ENCODE results near the gene WBP2. TPM values are rescaled to one million over a fixed set of nuclear protein-coding genes. Genes with fewer than 3 reads are reported as not detected.

The WBP2 gene
- total RNA-seq, 1 donor from 2014 or later, result 72.6 TPM

DNA sequence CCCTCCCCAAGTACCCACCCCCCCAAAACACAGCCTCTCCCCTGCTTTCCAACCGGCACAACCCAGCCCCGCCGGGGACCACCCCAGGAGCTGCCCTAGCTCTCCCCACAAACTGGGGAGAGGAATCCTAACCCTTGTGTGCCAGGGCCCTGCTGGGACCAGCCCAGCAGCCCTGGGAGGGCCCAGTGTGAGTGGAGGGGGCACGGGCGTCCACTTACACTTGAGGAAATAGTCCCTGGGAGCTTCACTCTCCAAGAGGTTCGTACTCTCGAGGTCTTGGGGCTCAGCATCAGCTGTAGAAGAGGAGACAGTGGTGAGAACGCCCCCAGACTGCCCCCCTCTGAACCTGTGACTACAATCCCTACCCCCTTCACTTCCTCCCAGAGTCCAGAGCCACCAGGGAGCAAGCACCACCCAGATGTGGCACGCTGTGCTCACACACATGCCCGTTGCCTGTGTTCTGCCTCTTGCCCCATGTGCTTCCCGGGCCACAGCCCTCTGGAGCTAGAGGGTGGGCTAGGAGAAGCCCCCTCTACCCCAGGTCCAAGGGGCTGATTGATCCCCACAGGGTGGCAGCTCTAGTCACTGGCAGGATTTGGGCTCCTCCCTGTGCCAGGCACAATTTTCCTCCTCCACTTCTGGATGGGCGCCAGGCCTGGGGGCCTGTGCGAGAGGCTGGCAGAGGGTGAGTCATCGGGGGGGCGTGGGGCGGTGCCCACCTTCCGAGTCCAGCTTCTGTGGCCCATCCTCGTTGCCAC is 20.2 kb upstream of the WBP2 start:
- Histone ChIP-seq H2AFZ (ENCODE audit: low read depth, low read length) (peak overlapping the region; percentile 25), H3K4me2 (ENCODE audit: low read length) (no peak overlapping the region), H3K36me3 (ENCODE audit: insufficient read depth, low read length) (no peaks in the 10 kb centered on the region), H3K9ac (ENCODE audit: low read length) (no peak overlapping the region), H3K79me2 (ENCODE audit: insufficient read depth, low read length) (no peaks in the 10 kb centered on the region), H3K9me3 (ENCODE audit: insufficient read depth, low read depth, low read length) (no peaks in the 10 kb centered on the region), H3K27ac (ENCODE audit: low read depth, low read length) (no peak overlapping the region), H3K4me1 (ENCODE audit: insufficient read depth, low read length) (peaks cover 37% of the 10 kb centered on the region), H4K20me1 (ENCODE audit: insufficient read depth, low read length) (peaks cover 4% of the 10 kb centered on the region), H3K27me3 (ENCODE audit: insufficient read depth, low read length) (no peaks in the 10 kb centered on the region), H3K4me3 (ENCODE audit: insufficient read depth, low read depth, low read length) (no peak overlapping the region)
- Mint-ChIP-seq H3K4me1 (ENCODE audit: low read depth, unreplicated experiment) (peaks cover 13% of the 10 kb centered on the region), H3K4me3 (ENCODE audit: unreplicated experiment) (no peak overlapping the region), H3K36me3 (ENCODE audit: low read depth, unreplicated experiment) (peaks cover 2% of the 10 kb centered on the region), H3K27me3 (ENCODE audit: low read depth, unreplicated experiment) (peaks cover 3% of the 10 kb centered on the region), H3K27ac (ENCODE audit: unreplicated experiment) (no peak overlapping the region), H3K9me3 (ENCODE audit: unreplicated experiment) (no peaks in the 10 kb centered on the region)
- no peak for TF ChIP-seq EZH2 (IDR thresholded peaks at IDR 0.05; ENCODE audit: insufficient read depth, low read length)
- TF ChIP-seq, protein P1, sequence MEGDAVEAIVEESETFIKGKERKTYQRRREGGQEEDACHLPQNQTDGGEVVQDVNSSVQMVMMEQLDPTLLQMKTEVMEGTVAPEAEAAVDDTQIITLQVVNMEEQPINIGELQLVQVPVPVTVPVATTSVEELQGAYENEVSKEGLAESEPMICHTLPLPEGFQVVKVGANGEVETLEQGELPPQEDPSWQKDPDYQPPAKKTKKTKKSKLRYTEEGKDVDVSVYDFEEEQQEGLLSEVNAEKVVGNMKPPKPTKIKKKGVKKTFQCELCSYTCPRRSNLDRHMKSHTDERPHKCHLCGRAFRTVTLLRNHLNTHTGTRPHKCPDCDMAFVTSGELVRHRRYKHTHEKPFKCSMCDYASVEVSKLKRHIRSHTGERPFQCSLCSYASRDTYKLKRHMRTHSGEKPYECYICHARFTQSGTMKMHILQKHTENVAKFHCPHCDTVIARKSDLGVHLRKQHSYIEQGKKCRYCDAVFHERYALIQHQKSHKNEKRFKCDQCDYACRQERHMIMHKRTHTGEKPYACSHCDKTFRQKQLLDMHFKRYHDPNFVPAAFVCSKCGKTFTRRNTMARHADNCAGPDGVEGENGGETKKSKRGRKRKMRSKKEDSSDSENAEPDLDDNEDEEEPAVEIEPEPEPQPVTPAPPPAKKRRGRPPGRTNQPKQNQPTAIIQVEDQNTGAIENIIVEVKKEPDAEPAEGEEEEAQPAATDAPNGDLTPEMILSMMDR (IDR thresholded peaks at IDR 0.05; ENCODE audit: insufficient read depth, low read depth, low read length), result no peak
- no peak for DNase-seq (ENCODE audit: low read depth)
- no peak for FAIRE-seq

DNA sequence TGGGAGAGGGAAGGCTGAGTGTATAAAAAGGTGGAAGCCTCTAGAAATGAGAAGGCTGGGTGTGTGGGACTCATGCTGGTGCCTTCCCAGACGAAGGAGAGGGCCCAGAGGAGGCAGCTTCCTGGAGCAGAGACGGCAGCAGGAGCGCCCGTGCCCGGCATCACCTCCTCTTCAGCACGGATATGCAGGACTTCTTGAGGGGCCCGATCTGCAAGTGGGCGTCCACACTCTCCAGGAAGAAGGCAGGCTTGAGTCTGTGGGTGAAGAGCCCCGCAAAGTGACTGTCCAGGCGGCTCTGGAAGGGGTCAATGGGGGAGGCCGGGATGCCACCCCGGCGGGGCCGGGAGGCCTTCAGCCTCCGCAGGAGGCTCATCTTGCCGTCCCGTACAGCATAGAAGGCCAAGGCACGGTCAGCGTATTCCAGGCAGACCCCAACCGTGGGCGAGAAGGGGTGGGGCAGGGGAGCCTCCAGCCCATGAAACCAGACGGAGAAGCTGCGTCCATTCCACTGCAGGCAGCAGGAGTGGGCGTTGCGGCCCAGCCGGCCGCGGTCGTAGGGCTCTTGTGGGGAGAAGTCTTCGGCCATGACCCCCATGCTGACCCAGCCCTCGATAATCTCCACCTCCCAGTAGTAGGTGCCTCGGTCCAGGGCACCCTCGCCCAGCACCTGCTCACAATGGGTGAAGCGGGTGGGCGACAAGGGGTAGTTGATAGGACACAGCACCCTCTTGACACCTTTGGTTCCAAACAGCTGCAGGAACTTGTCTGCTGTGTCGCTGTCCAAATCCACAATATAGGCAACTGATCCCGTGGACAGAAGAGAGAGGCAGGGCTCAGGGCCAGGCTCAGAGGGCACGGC is 19.4 kb upstream of the WBP2 start:
- Mint-ChIP-seq H3K27me3 (ENCODE audit: low read depth, unreplicated experiment) (no peaks in the 10 kb centered on the region), H3K9me3 (ENCODE audit: unreplicated experiment) (no peaks in the 10 kb centered on the region)

More for the DNA sequence above, 19.4 kb upstream of the WBP2 start:
- Histone ChIP-seq H3K4me1 (ENCODE audit: insufficient read depth, low read length) (peaks cover 39% of the 10 kb centered on the region), H3K9ac (ENCODE audit: low read length) (no peak overlapping the region), H3K79me2 (ENCODE audit: insufficient read depth, low read length) (no peaks in the 10 kb centered on the region), H3K4me3 (ENCODE audit: insufficient read depth, low read depth, low read length) (no peak overlapping the region), H3K36me3 (ENCODE audit: insufficient read depth, low read length) (no peaks in the 10 kb centered on the region), H2AFZ (ENCODE audit: low read depth, low read length) (no peak overlapping the region), H3K27me3 (ENCODE audit: insufficient read depth, low read length) (no peaks in the 10 kb centered on the region), H3K9me3 (ENCODE audit: insufficient read depth, low read depth, low read length) (no peaks in the 10 kb centered on the region), H4K20me1 (ENCODE audit: insufficient read depth, low read length) (peaks cover 4% of the 10 kb centered on the region), H3K4me2 (ENCODE audit: low read length) (no peak overlapping the region), H3K27ac (ENCODE audit: low read depth, low read length) (no peak overlapping the region)
- peaks cover 2% of the 10 kb centered on the region for H3K36me3 Mint-ChIP-seq (ENCODE audit: low read depth, unreplicated experiment)
- FAIRE-seq (no peak), DNase-seq (ENCODE audit: low read depth) (no peak)
- H3K4me3 Mint-ChIP-seq (ENCODE audit: unreplicated experiment), result no peak overlapping the region
- TF ChIP-seq, protein P1 (IDR thresholded peaks at IDR 0.05; ENCODE audit: insufficient read depth, low read depth, low read length), result no peak
- TF ChIP-seq EZH2 (IDR thresholded peaks at IDR 0.05; ENCODE audit: insufficient read depth, low read length), result no peak
- peak overlapping the region; percentile 26 for H3K27ac Mint-ChIP-seq (ENCODE audit: unreplicated experiment)
- H3K4me1 Mint-ChIP-seq (ENCODE audit: low read depth, unreplicated experiment), result peaks cover 13% of the 10 kb centered on the region
